Left lobe of liver (tissue), 2 donors: ENCODE results near the gene VAV1. TPM values are rescaled to one million over a fixed set of nuclear protein-coding genes. Genes with fewer than 3 reads are reported as not detected.
"Not testable (repeated sequence)": the region's sequence is repeated elsewhere in the genome, so short reads cannot be mapped to it uniquely, and the experiment has no call there.

Experiments used
- ATAC-seq: fragments of 200-7000 bp; cut with Tn5 transposase; one replicate; pipeline ENCODE4 v1.9.1; 2020; ENCODE audit warnings: mild to moderate bottlenecking, moderate library complexity
- DNase-seq: peaks from one replicate; pipeline ENCODE4 v3.0.0-alpha.2; 2020; ENCODE audit warnings: low spot score
- total RNA-seq: library from RNA; stranded (reverse); gene quantifications from one replicate; pipeline ENCODE4 v1.2.1, GENCODE V29; 2021
- donor health status: DM: no; HTN: no; CAD: no; lungs with moderate emphysema.
- donor health status: DM: no; HTN: yes; CAD: no.

VAV1 gene
- total RNA-seq, 1 donor from 2014 or later, result 3.1 TPM

- DNase-seq, result no peak
- ATAC-seq, result no peak
Observed at GRCh38 chr19:6754136-6754535, 18.4 kb upstream of the VAV1 start.

GRCh38 chr19:6754653-6755463 lies 17.6 kb upstream of the VAV1 start:
- DNase-seq, result no peak
- ATAC-seq, result no peak

GRCh38 chr19:6760606-6761005 lies 11.9 kb upstream of the VAV1 start:
- no peak for DNase-seq
- ATAC-seq, result no peak

- peak; percentile 65 for ATAC-seq
- DNase-seq, result no peak
Observed at GRCh38 chr19:6761053-6761676, 11.3 kb upstream of the VAV1 start.

- not testable (repeated sequence) for DNase-seq, ATAC-seq
Observed at GRCh38 chr19:6762253-6762797, 10.2 kb upstream of the VAV1 start.

- ATAC-seq (peak; percentile 16), DNase-seq (peak; percentile 57)
Observed at GRCh38 chr19:6765738-6766356, 6.7 kb upstream of the VAV1 start.

- DNase-seq (no peak), ATAC-seq (no peak)
Observed at GRCh38 chr19:6766357-6767080, 6.0 kb upstream of the VAV1 start.

GRCh38 chr19:6767081-6767356 lies 5.5 kb upstream of the VAV1 start:
- DNase-seq (no peak), ATAC-seq (peak; percentile 40)

GRCh38 chr19:6767357-6768235 lies 4.9 kb upstream of the VAV1 start, which contains the start of gene SH2D3A:
Gene SH2D3A (minus strand): TSS chr19:6767435. CDS start chr19:6763748, 3,687 bp downstream.
- ATAC-seq (peak; percentile 90), DNase-seq (peak; percentile 85)

GRCh38 chr19:6768236-6768785 lies 4.2 kb upstream of the VAV1 start:
- DNase-seq, result no peak
- ATAC-seq, result no peak

GRCh38 chr19:6769006-6769619 lies 3.4 kb upstream of the VAV1 start:
- no peak for DNase-seq
- no peak for ATAC-seq

GRCh38 chr19:6771648-6772027 lies 870 bp upstream of the VAV1 start:
- ATAC-seq, DNase-seq: not testable (repeated sequence)

- DNase-seq, result no peak
- ATAC-seq, result no peak
Observed at GRCh38 chr19:6772866-6773322, 386 bp downstream of the VAV1 start.

- DNase-seq (no peak), ATAC-seq (peak; percentile 51)
Observed at GRCh38 chr19:6773323-6773931, 919 bp downstream of the VAV1 start.

- DNase-seq, result no peak
- ATAC-seq, result no peak
Observed at GRCh38 chr19:6774821-6775707, 2.6 kb downstream of the VAV1 start.

GRCh38 chr19:6776045-6776444 lies 3.5 kb downstream of the VAV1 start:
- not testable (repeated sequence) for ATAC-seq, DNase-seq

- DNase-seq (no peak), ATAC-seq (no peak)
Observed at GRCh38 chr19:6776999-6777398, 4.5 kb downstream of the VAV1 start.

- no peak for ATAC-seq
Observed at GRCh38 chr19:6777434-6777833, 4.9 kb downstream of the VAV1 start.

More at GRCh38 chr19:6777434-6777833, 4.9 kb downstream of the VAV1 start:
- no peak for DNase-seq
